Diencephalon (tissue), 1 donor: Measurements from ENCODE around the gene CCDC40. TPM values are rescaled to one million over a fixed set of nuclear protein-coding genes. Genes with fewer than 3 reads are reported as not detected.

Experiments used
- small RNA-seq: library from RNA; depleted of rRNA; stranded (forward); fragments of <200 nt; gene quantifications from one replicate; pipeline ENCODE3, GENCODE V24; 2014
- total RNA-seq: library from RNA; depleted of rRNA; stranded (reverse); fragments of >200 nt; gene quantifications from one replicate; pipeline ENCODE4 v1.2.3, GENCODE V29; 2014

CCDC40 gene, protein sequence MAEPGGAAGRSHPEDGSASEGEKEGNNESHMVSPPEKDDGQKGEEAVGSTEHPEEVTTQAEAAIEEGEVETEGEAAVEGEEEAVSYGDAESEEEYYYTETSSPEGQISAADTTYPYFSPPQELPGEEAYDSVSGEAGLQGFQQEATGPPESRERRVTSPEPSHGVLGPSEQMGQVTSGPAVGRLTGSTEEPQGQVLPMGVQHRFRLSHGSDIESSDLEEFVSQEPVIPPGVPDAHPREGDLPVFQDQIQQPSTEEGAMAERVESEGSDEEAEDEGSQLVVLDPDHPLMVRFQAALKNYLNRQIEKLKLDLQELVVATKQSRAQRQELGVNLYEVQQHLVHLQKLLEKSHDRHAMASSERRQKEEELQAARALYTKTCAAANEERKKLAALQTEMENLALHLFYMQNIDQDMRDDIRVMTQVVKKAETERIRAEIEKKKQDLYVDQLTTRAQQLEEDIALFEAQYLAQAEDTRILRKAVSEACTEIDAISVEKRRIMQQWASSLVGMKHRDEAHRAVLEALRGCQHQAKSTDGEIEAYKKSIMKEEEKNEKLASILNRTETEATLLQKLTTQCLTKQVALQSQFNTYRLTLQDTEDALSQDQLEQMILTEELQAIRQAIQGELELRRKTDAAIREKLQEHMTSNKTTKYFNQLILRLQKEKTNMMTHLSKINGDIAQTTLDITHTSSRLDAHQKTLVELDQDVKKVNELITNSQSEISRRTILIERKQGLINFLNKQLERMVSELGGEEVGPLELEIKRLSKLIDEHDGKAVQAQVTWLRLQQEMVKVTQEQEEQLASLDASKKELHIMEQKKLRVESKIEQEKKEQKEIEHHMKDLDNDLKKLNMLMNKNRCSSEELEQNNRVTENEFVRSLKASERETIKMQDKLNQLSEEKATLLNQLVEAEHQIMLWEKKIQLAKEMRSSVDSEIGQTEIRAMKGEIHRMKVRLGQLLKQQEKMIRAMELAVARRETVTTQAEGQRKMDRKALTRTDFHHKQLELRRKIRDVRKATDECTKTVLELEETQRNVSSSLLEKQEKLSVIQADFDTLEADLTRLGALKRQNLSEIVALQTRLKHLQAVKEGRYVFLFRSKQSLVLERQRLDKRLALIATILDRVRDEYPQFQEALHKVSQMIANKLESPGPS
- total RNA-seq: 14.3 TPM

GRCh38 chr17:80035937-80036714 lies at the start of gene CCDC40:
TSS of gene CCDC40 (plus strand) at chr17:80036642. CDS start at chr17:80036663, 21 bp downstream.

GRCh38 chr17:80035687-80035936 lies 830 bp upstream of the CCDC40 start, which contains the start of gene TBC1D16:
TSS of gene TBC1D16 (minus strand) at chr17:80035872. CDS start at chr17:80013547, 22,325 bp downstream.

GRCh38 chr17:80101011-80101945 lies 64.8 kb downstream of the CCDC40 start, which contains the start of gene GAA:
TSS of gene GAA (plus strand) at chr17:80101581. CDS start at chr17:80104587, 3,006 bp downstream.

GRCh38 chr17:80147035-80147822 lies 110.8 kb downstream of the CCDC40 start, which contains the start of gene EIF4A3:
TSS of gene EIF4A3 (minus strand) at chr17:80147128. CDS start at chr17:80146961, 167 bp downstream.

Small RNAs within 50 kb of the gene (small RNA-seq; reads per million reads assigned to genes)
- gene AC087741.2 (not detected), gene MIR1268B (not detected)

Other genes starting within 250 kb of the CCDC40 start
- gene CBX8, start 239.6 kb upstream of the CCDC40 start, total RNA-seq: 9.9 TPM
- gene CBX4, start 197.2 kb upstream of the CCDC40 start, total RNA-seq: 24.7 TPM
- 35.5 TPM for gene TBC1D16, start 770 bp upstream of the CCDC40 start, total RNA-seq
- gene GAA, start 64.9 kb downstream of the CCDC40 start, total RNA-seq: 17.1 TPM
- gene EIF4A3, start 110.5 kb downstream of the CCDC40 start, total RNA-seq: 53.1 TPM
- 0.46 TPM for gene CARD14, start 133.4 kb downstream of the CCDC40 start, total RNA-seq
- gene SGSH, start 183.7 kb downstream of the CCDC40 start, total RNA-seq: 9.5 TPM
- gene SLC26A11, start 183.8 kb downstream of the CCDC40 start, total RNA-seq: 30.7 TPM
- 22.6 TPM for gene RNF213, start 224.2 kb downstream of the CCDC40 start, total RNA-seq